HG03439 (cell line): ENCODE results near the gene SRGAP1.
"Not testable (repeated sequence)": the region's sequence is repeated elsewhere in the genome, so short reads cannot be mapped to it uniquely, and the experiment has no call there.

ENCODE experiments used
- ATAC-seq: cut with Tn5 transposase; IDR thresholded peaks from one replicate; pipeline ENCODE4 v1.9.1; 2021; ENCODE audit warnings: mild to moderate bottlenecking, moderate library complexity; ENCODE audit not compliant: unreplicated experiment

The SRGAP1 gene

DNA sequence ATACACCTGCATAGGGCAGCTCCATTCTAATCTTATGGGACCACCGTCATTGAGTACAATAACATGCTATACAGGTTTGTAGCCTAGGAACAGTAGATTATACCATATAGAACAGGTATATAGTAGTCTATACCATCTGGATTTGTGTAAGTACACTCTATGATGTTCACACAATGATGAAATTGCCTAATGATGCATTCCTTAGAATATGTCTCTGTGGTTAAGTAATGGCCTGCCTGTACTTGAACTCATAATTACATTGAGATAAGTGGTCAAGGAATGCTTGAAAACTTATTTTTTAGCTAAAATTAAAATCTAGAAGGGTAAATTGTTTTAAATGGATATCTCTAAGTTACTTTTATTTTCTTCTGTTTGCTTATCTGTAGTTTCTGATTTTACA is 152.7 kb downstream of the SRGAP1 start:
- ATAC-seq: no peak

DNA sequence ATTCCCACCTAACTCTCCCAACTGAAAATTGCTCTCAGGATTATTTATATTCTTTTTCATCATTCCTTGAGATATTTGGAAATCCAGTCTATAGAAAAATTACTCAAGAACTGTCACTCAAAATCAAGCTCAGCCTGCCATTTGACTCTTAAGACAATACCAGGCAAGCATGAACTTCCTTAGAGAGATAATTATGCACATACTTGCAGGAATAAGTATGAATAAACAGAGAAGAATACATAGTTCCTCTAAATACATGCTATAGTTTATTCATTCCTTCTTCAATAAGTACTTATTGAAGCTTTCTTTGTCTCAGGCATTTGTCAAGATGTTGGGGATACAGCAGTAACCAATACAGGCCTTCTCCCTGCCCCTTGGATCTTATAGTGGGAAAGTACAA is 154.1 kb downstream of the SRGAP1 start:
- ATAC-seq: no peak

DNA sequence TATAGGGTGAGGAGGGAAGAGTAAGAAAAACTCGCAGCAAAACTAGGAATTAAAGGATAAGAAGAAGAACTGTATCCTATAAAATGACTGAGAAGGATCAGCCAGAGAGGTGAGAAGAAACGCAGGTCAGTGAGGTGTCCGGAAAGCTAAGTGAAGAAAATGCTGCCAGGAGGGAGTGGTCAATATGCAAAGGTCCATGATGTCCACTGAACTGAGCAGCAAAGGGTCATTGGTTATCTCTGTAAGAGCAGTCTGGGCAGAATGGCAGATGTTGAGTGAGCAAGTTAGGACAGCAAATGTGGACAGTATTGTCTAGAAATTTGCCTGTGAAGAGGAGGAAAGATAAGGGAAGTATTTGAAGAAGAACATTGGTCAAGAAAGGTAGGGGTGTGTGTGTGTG is 155.4 kb downstream of the SRGAP1 start:
- ATAC-seq: no peak

DNA sequence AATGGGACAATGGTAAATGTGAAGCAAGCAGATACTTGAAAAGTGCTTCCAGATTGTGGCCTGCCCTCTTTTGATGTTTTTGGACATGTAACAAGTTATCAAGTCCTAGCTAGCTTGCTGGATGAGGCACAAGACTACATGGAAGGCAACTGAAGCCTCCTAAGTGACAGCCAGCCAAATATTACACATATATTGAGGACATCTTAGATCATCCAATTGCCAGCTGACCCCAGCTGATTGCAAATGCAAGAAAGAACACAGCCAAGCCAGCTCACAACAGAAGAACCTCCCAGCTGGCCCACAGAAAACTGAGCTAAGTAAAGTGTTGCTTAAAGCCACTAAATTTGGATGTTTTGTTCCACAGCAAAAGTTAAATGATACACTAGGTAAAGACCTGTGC is 156.9 kb downstream of the SRGAP1 start:
- ATAC-seq: no peak

DNA sequence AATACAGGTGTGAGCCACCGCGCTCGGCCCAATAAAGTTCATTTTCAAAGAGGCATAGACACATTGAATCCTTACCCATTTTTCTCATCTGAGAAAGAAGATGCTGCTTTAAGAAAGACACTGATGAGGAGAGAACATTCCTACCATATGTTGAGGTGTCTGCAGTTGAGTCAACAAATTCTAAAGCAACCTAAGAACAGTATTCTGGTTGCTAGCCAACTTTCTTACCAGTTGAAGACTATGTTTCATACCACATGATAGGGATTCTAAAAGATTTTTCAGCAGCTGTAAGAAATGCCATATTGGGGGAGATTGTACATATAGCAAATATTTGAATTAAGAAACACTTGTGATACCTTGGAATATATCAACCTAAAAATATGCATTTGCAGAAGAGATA is 160.1 kb downstream of the SRGAP1 start:
- ATAC-seq: no peak

DNA sequence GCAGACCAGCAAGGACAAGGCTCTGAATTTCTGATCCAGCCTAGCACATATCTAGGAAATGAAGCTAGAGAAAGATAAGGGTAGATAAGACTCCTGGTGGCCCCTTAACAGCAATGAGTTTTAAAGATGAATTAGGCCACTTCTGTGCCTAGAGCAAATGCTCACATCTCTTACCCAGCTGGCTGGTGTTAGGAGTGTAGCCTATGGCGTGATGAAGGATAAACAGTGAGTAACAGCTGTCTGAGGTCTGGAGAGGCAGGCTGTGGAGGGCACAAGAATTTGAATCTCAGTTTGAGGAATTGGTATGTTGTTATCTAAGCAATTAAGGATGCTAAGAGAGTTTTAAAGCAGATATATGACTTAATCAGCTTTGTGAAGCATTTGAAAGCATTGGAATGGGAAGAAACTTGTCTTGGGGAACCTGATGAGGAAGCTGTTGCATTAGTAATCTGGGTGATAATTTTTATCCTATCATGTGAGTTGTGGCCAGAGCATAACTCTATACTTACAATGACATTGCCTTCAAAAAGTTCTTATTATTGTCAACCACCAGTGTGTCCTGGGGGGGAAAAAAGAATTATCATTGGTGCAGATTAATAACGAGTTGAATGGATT is 161.8 kb downstream of the SRGAP1 start:
- ATAC-seq: no peak

DNA sequence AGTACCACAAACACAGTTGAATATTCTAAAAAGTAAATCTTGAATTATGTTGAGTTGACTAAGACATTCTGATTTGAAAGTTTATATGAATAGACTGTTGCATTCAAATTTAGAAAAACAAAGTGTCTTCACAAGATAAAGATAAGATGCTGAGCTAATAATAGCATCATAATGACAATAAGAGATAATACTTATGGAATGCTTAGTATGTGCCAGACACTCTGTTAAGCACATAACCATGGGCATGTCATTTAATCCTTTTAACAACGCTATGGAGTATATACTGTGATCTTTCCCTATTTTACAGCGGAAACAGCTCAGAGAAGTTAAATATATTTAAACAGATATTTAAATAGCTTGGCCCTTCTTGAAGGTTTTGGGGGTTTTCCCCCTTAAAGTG is 163.4 kb downstream of the SRGAP1 start:
- ATAC-seq: no peak

DNA sequence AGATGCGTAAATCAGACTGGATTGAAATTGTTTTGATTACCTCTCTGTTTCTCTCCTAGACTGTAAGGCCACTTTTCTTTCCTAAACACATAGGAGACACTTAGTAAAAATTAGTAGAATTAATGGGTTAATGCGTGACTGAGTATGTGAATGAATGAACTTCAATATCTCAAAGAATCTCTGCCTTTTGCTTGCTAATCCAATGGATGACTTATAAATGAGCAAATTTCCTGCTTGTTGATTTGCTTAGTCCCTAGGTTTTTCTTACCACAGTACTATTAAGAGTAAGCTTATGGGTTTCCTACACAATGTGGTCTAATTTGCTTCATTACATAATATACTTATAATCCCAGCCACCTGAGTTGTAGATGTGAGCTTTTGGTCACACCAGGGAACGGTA is 164.1 kb downstream of the SRGAP1 start:
- no peak for ATAC-seq

DNA sequence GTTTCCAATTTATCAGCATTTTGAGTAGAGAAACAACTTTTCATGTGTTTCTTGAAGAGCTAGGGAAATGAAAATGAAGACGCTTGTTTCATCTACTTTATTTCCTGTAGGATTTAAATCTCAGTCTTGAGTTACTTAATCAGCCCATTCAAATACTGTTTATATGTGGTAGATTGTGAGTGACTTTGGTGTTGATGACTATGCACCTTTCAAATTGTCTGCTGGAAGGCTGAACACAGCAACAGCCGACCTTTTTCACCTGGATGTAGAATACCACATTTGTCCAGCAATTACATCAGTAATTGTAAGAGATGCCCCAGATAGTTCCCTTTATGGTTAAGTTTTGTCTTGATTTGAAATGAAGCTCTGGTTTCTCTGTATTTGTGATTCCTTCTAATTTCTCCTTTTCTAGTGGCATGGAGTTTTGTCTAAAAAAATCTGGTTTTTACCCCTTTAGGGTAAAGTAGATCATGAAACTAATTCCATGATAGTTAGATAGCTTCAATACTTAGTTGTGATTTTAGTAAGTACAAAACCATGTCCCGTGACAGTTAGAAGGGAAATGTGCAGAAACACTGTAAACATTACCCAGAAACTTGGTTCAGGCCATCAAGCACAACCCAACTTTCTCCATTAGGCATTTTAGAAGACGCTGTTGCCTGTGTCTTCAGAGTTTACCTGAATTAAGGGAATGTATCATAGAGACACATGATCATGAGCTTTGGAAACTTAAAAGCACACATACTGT is 165.0 kb downstream of the SRGAP1 start:
- ATAC-seq: peak; percentile 36

DNA sequence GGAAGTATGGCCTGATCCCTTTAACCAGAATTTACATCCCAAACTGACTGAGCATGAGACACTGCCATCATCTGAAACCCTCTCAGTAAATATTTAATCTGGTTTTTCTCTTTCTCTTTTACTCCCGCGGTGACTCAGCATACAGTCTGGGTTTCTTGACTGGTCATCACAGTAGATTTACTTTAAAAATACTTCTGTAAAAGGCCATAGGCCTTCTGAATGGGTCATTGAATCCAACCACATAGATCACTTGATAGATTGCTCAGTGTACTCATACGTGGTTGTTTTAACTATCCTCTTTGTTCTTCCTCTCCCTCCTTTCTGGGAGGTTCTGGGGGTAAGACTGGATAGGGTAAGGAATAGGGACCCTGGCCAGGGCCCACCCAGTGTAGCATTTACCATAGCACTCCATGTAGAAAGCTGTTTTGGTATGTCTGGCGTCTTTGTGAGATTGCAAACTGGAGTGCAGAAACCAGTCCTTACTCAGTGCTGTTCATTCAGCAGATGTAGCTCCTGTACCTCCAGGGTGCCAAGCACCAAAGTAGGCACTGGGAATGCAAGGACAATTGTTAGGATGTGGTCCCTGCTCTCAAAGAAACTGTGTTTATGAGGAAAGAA is 165.7 kb downstream of the SRGAP1 start:
- ATAC-seq: peak; percentile 74

DNA sequence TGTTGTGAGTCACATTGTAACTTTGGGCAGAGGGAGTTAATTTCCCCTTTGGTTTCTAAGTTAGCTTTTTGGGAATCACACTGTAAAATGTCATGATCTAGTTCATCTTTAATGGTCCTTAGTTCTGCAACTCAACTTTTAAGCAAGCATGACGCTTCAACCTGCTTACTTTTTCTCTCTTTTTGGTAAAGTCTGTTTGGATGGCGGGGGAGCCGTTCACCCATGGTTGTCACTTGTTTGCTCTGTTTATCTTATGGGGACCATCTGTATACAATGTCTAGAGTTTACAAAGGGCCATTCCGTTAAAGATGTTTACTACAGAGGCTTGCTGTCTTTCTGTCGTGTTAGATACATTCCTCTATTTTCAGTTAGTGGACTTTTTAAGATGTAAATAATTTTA is 172.0 kb downstream of the SRGAP1 start:
- no peak for ATAC-seq

DNA sequence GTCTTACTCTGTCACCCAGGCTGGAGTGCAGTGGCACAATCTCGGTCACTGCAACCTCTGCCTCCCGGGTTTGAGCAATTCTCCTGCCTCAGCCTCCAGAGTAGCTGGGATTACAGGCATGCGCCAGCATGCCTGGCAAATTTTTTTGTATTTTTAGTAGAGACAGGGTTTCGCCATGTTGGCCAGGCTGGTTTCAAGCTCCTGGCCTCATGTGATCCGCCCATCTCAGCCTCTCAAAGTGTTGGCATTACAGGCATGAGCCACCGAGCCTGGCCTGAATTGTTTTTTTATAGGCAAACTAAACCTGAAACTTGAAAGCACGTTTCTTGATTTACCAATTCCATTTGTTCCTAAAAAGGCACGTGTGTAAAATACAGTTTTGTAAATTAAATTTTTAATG is 173.6 kb downstream of the SRGAP1 start:
- not testable (repeated sequence) for ATAC-seq

DNA sequence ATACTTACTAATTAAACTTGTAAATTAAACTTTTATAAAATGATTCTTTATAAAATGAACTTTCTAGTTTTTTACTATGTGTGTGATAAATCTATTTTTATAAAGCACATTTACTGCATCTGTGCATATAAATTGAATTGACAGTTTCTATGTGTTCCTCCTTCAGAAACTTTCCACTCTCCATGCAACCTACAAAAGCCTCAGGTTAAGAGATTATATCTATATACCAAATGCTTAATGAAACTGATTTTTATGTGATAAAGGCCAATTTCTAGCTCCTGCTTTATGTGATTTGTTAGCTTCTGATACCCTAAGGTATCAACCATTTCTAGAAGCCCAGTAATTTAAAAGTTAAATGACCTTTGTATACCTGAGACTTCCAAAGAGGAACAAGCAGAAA is 174.0 kb downstream of the SRGAP1 start:
- no peak for ATAC-seq

DNA sequence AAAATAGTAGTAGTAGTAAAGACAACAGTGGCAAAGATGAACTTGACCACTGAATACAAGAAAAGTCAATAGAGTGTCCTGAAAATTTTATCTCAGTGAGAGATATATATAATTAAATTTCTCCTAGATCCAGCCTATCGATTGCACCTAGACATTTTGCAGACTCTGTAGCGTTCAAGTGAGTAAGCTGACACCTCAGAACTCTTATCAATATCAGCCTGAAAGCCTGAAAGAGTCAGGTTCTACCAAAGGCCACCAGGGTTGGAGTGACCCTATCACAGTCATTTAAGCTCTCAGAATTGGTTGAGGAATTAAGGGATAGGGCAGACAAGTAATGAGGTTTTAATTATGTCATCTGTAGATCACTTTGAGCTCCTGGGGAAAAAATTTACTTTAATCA is 174.6 kb downstream of the SRGAP1 start:
- no peak for ATAC-seq

DNA sequence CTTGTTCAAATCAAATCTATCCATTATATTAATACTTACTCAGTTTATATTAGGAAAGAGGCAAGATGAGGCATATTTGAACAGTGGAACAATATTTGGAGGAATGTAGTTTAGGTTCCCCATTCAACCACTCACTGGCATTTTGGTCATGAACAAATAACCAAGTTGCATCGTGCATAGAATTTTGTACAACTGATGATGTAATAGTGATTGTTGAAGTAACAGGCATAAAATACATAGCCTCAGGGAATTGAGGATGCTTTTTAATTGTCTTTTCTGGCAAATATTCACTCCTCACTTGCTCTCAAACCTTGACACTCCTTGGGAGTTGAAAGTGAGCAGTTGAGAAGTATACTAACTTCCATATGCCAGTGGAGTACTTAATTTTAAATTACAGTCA is 175.2 kb downstream of the SRGAP1 start:
- no peak for ATAC-seq

DNA sequence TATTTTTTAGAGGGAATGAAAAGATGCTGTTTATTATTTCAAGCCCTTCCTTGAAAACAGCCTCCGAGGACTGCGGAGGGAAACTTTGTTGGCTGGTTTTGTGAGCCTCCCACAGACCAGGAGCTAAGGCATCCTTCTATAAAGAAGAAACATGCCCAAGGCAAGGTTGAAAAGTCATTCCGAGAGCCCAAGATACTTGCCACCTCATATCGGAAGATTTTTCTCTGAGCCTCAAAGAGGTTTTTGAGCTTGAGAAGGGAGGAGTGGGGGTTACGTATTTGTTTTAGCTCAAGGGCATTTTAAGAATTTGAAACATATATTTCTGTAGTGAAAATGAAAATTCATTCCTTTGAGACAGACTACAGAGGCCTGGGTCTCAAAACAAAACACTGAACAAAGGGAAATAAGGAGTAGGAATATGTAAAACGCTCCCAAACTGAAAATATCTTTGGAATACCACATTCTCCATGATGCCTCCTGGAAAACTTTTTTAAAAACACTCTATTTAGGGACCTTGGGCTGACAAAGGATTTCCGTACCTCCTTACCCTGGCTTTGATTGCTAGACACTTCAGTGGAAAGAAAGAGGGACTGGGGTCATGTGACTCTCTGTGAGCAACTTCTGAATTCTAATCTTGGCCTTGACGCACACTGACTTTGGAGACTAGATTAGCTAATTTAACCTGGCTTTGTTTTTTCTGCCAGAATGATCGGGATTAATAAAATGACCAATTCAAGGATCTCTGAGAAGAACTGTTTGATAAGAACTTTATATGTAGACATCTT is 180.9 kb downstream of the SRGAP1 start:
- no peak for ATAC-seq

DNA sequence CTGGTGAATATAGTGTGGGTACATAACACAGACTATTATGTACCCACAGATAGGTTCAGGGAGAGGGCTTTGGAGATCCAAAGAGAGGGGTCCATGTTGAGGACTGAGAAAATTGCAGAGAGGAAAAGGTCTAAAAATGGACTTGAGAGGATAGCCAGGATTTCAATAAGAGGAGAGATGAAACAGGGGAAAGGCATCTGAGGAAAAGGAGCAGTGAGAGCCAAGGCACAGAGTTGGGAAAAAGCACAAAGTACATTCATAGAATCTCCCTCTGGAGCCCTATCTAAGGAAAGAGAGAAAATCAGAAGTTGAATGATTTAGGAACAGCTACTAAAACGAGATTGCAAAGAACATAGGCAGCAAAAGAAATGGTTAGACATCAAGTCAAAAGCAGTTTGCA is 182.8 kb downstream of the SRGAP1 start:
- no peak for ATAC-seq

DNA sequence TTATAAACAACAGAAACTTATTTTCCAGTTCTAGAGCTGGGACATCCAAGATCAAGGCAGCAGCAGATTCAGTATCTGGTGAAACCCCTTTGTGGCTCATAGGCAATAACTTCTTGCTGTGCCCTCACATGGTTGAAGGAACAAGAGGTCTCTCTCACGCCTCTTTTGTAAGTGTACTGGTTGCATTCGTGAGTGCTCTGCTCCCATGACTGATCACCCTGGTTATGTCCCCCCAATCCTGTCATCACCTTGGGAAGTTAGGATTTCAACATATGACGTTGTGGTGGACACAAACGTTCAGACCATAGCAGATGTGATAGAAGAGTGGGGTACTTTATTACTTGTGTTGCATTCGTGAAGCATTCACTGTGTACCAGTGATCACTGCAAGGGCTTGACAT is 184.0 kb downstream of the SRGAP1 start:
- no peak for ATAC-seq

DNA sequence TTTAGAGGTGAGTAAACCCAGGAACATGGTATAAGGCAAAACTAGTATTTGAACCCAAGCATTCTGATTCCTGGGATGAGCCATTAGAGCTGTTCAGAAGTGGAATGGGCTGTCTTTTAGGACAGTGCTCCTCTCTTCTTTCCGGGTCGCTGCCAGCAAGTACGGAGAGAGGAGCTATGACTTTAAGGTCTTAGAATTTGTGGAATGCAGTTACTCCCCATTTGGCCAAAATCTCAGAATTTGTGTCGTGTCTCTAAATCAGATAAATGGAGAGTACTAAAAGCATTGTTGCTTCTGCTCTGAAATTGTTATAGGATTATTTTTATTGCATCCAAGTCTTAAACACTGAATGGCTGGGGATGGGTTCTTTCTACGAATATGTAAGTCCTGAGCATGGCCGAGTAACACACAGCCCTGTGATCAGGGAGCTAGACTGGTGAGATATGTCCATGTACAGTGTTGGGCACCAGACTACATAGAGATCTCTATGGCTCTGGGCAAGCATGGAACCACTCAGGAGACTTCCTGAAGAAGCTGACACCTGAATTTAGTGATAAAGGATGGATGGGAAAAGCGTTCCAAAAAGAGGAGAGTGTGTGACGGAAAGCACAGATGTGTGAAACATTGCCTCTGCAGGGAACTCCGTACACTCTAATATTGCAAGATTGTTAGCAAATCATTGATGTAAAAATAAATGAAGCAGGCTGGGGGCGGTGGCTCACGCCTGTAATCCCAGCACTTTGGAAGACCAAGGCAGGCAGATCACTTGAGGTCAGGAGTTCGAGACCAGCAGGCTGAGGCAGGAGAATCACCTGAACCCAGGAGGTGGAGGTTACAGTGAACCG is 184.7 kb downstream of the SRGAP1 start:
- no peak for ATAC-seq

DNA sequence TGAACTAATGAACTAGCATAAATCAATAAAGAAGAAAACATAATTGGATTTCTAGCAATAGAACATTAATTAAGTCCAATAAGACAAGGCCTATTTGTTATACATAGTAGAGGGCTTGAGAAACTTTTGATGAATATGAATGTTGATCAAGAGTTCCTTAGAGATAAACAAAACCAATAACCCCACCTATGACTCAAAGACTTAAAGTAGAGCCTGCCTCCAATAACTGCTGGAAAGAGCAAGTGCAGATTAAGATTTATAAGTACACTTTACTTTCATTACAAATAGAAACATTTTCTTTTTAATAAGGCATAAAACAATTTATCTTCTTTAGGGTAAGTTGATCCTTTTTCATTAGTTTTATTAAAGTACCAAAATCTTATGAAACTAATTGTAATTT is 185.7 kb downstream of the SRGAP1 start:
- ATAC-seq: no peak

DNA sequence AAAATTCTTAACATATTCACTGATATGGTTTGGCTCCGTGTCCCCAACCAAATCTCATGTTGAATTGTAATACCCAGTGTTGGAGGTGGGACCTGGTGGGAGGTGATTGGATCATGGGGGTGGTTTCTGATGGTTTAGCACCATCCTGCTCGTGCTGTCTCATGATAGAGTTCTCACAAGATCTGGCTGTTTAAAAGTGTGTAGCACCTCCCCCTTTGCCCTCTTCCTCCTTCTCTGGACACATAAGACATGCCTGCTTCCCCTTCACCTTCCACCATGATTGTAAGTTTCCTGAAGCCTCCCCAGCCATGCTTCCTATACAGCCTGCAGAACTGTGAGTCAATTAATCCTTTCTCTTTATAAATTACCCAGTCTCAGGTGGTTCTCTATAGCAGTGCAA is 189.6 kb downstream of the SRGAP1 start:
- ATAC-seq: not testable (repeated sequence)
